Stimulated activated CD4-positive, alpha-beta T cell treated with anti-CD3 and anti-CD28 coated beads, Interleukin-1b, Interleukin-23, amount 100 ng/mL, for 48 hours (primary cell): Measurements from ENCODE around the gene ST3GAL3.

Experiments
- DNase-seq: peaks from one replicate; pipeline ENCODE4 v3.0.0-alpha.2; 2020

The ST3GAL3 gene

DNA sequence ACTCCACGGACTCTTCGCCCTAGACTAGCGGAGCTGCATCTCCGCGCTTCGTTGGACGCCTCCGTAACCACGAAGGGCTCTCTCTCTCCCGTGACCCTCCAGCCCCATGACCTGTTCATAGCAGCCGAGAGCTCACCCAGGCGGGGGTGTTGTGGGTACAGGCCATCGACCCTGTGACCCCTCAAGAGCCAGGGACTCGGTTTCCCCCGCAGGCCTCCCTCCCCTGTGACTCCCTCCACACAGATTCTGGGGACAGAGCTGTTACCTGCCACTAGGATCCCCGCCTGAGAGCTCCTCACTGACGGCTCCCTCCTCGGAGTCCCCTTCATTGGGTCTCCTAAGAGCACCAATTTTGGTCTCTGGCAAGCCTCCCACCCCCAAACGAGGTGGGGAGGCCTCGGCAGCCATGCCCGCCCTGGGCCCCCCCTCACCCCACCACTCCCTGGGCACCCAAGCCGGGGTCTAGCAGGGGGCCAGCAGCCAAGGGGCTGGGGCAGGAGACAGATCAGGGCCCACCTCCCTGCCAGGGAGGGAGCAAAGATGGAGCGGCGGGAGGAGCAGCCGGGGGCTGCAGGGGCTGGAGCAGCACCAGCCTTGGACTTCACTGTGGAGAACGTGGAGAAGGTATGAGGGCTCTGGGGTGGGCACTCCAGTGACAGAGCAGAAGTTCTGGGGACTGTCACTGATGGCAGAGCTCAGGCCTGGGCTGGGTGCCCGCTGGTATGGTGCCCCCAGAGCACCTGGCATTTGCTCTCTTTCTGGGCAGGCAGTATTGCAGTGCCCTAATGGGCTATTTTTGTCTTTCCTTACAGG is 239.9 kb downstream of the ST3GAL3 start:
- no peak for DNase-seq

DNA sequence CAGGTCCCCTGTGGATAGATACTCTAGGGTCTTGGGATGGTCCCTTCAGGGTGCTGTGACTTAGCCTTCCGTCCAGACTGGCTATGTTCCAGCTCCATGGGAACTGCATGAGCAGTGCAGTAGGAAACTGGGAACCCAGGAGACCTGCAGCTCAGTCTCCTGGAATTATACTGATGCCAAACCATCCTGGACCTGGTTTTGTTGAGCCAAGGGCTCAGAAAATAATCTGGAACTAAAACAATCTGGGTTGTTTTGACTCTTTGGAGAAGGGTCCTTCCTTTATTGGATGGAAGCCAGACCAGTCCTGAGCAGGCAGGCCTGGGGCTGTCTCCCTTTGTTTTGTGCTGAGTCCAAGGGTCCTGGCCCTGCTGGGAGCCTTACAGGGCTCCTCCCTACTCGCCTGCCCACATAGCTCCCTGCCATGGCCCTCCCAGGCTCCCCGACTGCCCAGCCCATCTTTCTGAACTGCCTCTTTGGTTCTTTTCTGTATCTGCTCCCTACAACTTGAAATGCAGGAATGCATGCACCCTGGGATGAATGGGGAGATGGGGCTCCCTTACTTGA is 240.6 kb downstream of the ST3GAL3 start:
- no peak for DNase-seq

DNA sequence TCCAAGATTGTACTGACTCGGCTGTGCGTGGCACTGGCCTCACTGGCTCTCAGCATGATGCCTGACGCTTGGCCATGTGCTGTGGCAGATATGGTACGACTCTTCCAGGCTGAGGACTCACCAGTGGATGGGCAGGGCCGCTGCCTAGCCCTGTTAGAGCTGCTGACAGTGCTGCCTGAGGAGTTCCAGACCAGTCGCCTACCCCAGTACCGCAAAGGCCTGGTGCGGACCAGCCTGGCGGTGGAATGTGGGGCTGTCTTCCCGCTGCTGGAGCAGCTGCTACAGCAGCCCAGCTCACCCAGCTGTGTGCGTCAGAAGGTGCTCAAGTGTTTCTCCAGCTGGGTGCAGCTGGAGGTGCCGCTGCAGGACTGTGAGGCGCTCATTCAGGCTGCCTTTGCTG is 242.3 kb downstream of the ST3GAL3 start:
- DNase-seq, result no peak

DNA sequence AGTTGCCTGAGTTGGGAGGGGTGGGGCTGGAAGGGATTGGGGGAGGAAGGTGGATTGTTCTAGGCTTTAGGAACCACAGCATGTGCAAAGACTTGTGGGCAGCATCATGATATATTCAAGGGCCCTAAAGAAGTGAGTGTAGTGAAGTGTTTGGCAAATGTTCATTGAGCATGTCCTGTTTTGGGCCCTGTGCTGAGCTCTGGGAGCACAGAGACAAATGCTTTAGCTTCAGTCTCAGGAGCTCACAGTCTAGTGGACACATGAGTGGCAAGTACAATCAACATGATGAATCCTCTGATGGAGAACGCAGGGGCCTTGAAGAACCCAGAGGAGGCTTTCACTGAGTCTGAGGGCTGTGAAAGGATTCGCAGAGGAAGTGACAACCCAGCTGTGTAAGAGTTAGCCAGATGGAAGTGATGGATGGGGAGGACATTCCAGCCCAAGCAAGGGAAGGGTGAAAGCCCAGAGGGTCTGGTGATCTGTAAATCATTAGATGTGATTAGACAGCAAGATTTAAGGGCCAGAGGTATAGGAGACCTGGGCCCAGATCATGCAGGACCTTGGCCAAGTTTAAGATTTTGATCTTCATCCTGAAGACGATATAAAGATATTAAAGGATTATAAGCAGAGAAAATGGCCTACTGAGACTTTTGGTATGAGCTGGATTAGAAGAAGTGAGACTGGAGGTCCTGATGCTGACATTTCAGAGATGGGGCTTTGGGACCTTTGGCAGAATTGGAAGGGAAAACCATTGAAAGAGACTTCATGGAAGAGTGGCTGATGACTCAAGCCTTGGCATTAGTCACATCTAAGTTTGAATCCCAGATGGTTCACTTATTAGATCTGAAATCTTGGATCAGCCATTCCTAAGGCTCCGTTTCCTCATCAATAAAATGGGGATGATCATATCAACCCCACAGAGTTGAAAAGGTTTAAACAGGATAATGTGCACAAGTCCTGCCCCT is 244.0 kb downstream of the ST3GAL3 start:
- DNase-seq, result no peak

DNA sequence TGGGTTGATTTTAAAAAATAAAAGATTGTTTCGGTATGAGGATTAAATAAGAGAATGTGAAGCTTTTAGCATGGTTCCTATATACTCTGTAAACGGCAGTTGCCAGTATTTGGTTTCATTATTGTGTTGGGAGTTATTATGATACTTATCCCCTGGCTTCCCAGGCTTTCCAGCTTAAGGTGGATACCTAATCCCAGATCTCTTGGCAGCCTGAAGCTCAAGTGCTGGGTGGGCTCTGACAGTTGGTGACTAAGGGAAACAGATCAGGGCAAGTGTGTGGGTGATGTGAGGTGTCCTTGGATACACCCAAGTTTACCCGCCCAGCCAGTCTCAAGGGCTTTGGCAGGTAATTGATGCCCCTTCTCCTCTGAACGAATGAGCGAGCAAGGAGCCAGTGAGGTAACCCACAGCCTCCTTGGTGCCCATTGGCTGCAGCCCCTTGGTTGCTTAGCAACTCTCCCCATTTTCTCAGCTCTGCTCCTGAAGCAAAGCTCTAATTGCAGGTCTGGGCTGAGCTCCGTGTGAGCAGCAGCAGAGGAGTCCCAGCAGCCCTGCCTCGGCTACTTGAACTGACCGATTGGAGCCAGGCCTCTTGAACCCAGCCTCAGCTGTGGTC is 245.5 kb downstream of the ST3GAL3 start:
- DNase-seq, result no peak

DNA sequence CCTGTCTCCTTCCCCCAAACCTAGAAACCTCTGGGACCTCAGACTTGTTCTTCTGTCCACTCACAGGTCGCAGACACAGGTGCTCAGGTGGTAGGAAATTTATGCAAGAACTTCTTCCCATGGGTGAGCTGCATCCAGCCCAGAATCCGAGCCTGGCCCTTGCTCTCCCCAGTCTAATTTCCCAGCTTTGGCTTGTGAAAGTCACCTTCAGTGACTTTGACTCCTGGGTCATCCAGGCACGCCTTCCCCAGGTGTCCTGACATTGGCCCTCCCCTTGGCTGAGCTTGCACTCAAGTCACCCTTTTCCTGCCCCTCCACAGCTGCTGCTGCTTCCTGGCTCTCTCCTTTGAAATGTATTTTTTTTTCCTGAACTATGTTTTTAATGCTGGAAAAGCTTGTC is 246.0 kb downstream of the ST3GAL3 start:
- DNase-seq, result no peak

DNA sequence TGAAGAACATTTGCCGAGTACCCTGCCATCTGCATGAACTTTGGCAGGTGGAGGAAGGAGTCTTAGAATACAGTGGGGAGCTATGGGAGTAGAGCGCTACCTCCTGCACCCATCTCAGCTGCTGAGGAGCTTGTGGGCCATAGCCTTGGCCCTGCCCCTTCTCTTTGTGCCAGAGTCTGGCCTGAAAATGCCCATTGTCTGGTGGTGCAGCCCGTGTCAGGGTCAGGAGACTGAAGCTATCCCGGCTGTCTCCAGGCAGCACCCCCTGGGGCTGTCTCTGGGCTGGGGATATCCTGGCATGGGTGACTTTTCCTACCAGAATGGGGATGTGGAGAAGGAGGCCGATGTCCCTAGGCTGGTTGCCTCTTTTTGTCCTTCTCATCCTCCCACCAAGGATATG is 246.7 kb downstream of the ST3GAL3 start:
- DNase-seq, result no peak

DNA sequence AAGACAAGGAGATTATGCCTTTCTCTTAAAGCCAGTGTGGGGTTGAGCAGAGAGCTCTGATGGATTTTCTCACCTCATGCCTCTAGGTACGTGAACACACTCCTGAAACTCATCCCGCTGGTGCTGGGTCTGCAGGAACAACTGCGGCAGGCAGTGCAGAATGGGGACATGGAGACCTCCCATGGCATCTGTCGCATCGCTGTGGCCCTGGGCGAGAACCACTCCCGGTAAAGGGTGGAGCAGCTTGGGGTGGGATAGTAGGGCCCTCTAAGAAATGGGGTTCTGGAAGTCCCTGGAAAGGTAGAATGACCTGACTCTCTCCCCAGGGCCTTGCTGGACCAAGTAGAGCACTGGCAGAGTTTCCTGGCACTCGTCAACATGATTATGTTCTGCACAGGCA is 248.9 kb downstream of the ST3GAL3 start:
- DNase-seq, result no peak

DNA sequence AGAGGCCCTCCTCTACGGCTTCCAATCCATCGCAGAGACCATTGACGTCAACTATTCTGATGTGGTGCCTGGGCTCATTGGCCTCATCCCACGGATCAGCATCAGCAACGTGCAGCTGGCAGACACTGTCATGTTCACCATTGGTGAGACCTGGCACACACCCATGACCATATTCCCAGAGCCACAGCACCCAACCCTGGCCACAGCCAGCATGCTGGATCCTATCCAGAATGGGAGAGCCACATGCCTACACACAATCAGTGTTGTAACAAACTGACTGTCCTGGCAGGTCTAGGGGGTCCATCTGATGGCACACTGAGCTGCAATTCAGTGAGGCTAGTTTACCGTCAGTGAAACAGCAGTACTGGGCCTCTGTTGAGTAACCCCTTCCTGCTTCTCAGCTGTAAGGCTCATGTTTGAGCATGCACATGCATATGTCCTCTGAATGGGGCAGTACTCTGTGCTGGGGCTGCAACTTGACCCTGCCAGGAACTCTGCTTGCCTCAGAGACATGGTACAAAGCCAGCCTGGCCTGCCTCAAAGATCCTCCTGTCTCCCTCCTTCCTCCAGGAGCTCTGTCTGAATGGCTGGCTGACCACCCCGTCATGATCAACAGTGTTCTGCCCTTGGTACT is 250.2 kb downstream of the ST3GAL3 start:
- no peak for DNase-seq

DNA sequence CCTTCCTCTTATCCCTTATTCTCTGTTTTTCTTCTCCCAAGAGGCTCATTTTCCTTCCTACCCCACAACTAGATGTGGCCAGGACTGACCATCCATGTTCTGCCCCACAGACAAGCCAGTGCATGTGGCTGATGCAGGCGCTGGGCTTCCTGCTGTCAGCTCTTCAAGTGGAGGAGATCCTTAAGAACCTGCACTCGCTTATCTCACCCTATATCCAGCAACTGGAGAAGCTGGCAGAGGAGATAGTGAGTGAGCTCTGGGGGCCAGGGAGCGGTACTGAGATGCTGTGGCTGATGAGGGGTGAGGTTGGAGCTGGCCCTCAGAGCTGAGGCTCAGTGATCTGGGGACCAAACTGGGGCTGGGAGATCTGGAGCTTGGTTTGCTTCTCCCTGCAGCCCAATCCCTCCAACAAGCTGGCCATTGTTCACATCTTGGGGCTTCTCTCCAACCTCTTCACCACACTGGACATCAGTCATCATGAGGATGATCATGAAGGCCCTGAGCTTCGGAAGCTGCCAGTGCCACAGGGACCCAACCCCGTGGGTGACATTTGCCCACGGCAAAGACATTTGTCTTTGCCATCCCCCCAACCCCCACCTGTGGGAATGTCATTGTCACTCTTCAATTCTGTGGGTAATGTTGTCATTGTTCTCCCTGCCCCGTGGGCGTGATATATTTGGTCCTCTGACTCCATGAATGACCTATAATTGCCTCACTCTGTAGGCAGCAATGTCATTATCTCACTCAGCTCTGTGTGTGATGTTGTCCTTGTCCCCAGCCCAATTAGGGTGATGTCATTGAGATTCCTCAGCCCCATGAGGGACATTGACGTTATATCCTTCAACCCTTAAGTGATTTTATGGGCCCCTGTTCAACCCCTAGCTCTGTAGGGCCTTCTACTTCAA is 251.3 kb downstream of the ST3GAL3 start:
- DNase-seq, result no peak

DNA sequence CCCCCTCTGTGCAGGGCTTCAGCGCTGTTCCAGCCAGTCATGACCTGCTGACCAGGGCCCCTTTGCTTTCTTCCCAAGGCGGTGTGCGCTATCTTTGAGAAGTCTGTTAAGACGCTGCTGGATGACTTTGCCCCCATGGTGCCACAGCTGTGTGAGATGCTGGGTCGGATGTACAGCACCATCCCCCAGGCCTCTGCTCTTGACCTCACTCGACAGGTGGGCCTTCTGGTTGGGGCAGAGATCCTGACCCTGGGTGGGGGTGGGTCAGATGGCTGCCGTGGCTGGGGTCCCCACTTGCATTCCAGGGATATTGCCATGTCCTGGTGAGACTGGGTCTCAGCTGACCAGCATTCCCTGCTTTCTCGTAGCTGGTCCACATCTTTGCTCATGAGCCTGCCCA is 253.5 kb downstream of the ST3GAL3 start:
- DNase-seq, result no peak

DNA sequence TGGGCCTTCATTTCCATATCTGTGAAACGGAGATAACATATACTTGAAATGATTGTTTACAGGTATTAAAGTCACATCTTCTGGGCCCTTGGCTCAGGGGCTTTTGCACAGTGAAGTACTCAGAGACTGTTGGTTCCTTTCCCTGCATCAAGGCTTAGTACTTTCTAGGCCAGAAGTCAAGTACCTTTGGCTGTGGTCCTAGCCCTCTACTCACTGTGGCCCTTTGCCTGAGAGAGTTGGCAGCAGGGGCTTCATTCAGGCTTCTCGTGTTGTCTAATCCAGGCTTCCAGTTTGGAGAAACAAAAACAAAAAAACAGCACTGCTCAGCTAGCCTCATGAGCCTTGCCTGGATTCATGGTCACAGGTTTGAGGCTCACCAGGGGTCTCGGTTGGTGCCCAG is 254.4 kb downstream of the ST3GAL3 start:
- DNase-seq, result no peak

DNA sequence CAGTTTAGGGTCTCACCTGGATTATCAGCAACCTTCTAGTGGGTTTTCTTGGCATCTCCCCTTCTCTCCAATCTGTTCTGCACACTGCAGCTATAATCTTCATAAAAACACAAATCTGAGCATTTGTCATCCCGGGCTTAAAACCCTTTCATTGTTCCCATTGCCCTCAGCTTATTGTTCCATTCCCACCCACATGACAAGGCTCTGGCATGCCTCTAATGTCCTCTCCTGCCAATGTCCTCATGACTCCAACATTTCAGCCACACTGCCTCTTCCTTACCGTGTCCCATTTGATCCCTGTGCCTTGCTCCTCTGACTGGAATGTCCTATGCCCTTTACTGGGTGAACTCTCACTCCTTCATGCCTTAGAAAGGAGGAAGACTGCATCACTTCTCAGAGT is 255.0 kb downstream of the ST3GAL3 start:
- no peak for DNase-seq

DNA sequence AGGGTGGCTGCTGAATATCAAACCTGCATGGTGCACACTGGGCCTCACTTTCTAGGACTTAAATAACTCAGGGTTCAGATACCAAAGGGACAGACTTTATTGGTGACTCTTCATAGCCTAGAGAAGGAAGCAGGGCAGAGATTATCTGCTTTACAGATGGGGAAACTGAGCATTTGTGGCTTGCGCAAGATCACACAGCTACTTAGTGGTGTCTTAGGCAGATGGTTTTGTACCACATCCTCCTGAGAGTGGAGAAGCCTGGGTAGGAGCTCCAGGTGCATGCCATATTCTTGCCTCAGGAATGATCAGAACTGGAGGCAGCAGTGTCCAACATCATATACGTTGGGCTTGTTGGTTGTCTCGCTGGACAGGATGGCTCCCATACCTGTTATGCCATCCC is 255.7 kb downstream of the ST3GAL3 start:
- DNase-seq, result no peak

DNA sequence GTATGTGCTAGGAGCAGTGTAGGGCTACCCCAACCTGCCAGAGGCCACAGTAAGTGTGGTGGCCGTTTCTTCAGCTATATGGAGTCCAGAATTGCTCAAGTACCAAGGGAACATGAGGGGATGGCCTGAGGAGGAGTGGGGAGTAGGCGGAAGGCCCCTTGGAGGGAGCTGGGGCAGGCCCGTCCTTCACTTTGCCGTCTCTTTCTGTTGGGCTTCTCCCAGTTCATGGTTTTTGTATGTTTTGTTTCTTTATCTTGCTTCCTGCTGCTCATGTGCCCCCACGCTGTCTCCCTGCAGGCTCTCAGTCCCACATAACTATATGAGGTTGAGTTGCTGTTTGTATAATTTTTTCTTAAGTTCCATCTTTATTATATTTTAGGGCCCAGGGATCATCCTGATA is 256.6 kb downstream of the ST3GAL3 start:
- no peak for DNase-seq

DNA sequence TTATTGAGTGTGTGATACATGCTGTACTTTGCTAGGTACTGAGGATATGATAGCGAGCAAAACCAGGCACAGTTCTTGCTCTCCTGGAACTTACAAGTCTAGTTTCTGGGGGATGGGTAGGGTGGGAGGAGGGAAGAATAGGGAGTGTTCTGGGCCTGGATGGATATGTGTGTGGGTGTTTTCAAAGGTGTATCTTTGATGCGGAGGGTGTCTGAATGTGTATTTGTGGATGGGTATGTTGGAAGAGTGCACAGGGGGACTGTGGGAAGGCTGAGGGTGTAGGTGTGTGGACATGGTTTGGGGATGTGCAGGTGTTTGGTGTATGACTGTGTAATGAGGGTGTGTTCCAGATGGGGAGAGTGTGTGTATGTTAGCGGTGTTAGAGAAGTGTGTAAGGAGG is 258.0 kb downstream of the ST3GAL3 start:
- DNase-seq, result no peak

DNA sequence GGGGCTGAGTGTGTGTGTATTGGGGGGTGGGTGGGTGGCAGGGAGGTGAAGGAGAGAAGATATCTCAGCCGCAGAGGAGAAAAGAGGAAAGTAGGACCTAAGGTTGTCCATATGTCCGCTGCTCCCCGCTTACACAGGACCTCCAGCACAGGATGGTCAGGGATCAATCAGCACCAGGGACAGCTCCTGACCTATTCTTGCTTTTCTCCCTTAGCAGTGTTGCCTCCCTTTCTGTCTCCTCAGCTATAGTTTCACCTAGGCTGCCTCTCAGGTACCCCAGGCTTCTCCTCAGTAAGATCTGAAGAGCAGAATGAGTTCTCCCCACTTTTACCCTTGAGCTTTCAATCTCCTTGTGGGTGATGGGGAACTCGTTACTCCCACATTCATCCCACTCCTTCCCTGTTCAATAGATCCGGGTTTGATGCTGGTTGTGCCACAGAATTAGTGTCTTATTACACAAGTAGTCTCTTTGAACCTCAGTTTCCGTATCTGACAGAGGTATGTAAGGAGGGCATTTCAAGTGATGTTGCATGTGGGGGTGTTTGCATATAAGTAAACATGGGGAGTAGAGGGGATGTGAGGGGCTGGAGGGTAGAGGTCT is 261.1 kb downstream of the ST3GAL3 start:
- DNase-seq, result no peak

DNA sequence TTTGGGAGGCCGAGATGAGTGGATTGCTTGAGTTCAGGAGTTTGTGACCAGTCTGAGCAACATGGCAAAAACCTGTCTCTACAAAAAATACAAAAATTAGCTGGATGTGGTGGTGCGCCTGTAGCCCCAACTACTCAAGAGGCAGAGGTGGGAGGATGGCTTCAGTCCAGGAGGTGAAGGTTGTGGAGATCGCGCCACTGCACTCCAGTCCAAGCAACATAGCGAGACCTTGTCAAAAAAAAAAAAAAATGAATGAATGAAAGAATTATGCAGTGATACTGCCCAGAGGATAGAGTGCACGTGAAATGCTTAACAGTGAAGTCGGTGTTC is 262.0 kb downstream of the ST3GAL3 start:
- DNase-seq, result no peak

DNA sequence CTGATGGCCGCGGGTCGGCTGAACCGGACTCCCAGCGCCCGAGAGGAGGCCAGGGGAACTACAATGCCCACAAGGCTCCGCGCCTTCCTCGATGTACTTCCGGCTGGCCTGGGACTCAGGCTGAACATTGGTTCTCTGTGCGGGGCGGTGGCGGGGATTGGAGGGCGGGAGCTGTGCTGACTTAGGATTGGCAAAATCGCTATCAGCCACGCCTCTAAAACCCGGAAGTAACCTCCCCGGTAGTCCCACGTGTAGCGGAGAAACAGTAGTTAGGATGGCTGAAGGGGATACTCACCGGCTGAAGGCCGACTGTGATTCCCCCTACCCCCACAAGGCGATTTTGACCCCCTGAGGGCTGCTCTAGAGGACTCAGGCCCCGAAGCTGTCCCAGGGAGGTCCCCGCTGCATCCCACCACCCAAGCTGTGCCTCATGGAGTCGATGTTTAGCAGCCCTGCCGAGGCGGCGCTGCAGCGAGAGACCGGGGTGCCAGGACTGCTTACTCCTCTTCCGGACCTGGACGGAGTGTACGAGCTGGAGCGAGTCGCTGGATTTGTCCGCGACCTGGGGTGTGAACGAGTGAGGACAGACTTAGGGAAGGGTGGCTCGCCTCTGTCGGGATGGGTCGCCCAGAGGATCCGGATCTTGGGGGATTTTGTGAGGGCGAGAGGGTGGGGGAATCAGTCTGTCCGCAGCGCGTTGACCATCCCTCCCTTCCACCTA is 262.6 kb downstream of the ST3GAL3 start, which contains the start of gene DPH2:
DPH2 (plus strand) TSS at position 265 of the 721 bp plus-strand sequence; CDS start at position 431, 166 bp downstream.
- DNase-seq, result peak; percentile 97

DNA sequence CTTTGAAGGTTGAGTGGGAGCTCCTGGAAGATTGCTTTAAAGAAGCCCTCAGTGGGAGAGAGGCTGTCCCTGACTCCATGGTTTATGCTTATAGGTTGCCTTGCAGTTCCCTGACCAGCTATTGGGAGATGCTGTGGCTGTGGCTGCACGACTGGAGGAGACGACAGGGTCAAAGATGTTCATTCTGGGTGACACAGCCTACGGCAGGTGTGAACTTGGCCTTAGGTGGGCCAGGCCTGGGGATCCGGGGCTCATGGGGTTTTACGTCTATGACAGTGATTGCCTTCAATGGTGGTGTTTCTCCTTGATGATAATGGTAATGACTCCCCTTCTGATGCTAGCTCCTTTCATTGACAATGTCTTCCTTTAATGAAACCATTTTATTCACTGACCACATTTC is 263.2 kb downstream of the ST3GAL3 start:
- DNase-seq, result no peak

DNA sequence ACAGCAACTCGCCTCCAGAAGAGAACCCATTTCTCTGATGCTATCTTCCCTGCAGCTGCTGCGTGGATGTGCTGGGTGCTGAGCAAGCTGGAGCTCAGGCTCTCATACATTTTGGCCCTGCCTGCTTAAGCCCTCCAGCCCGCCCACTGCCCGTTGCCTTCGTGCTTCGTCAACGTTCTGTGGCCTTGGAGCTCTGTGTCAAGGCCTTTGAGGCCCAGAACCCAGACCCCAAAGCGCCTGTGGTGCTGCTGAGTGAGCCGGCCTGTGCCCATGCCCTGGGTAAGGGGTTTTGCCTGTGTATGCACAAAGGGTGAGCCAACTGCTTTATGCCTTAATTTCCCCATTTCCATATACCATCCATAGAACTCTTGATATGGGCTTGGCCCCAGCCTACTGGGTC is 263.6 kb downstream of the ST3GAL3 start:
- DNase-seq, result no peak
